ENCODE measurements around the gene RNF114. TPM values are rescaled to one million over a fixed set of nuclear protein-coding genes. Genes with fewer than 3 reads are reported as not detected.
A peak's percentile ranks its signal among the peaks of the same experiment; 100 is the strongest.

RNF114 gene
- total RNA-seq (2022) (72.3 and 93.9 TPM in 2 replicates), Bru-seq, nascent RNA (percentile 93 among the genes with signal in this experiment), BruChase-seq, experiment 1, labeled RNA remaining after a 6-hour chase (percentile 86 among the genes with signal in this experiment), BruChase-seq, experiment 2, labeled RNA remaining after a 2-hour chase (percentile 95 among the genes with signal in this experiment)
- long read RNA-seq, transcript RNF114-201 (6 exons, 2,503 nt), result major isoform, 134 of 148 reads
- long read RNA-seq, partial matches to known transcripts, result 1 of 148 reads
- long read RNA-seq, other reads (novel, unspliced or antisense), result 8 of 148 reads

DNA sequence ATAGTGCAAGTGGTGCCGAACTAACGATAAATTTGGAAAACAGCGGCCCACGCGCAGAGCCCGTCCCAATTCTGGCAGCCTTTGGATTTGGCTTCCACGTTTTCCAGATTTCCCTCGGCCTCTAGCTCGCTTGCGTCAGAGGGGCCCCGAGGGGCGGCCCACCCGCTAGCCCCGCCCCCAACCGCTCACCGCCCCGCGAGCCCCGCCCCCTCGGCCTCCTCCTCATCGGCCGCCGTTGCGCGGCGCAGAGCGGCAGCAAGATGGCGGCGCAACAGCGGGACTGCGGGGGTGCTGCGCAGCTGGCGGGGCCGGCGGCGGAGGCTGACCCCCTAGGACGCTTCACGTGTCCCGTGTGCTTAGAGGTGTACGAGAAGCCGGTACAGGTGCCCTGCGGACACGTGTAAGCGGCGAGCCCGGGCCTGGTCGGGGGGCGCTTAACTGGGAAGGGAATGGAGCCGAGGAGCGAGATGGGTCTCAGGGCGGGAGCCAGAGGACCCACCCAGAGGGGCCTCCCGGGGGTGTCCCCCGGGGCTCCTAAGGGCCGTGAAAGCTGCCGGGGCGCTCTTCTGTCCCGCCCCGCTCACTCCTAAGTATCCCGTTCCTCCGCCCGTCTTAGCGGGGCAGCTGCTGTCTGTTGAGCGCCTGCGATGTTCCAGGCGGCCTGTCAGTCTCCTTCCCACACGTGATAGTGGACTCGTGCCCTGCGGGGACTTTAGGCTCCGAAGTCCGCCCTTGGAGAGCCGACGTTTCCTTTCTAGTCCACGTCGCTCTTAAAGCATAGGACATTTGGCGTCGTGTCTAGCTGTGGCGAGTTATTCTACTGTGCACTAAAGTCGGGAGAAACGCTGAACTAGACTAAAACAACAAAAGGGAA is at the start of gene RNF114:
TSS of gene RNF114 (plus strand) at position 245 of the 874 bp plus-strand sequence. CDS start at position 261, 16 bp downstream.
- CTCF ChIA-PET, result interaction anchor here (0.6 to 1.4 kb wide), 5 partner anchors 20 to 135 kb away, joined by 4 to 12 read pairs (median 5); partner anchors contain the start of gene SPATA2
- no peaks in the 10 kb centered on the region for H3K9me3 Mint-ChIP-seq (ENCODE audit: low read depth, unreplicated experiment)
- peaks cover 31% of the 10 kb centered on the region for H3K4me1 Mint-ChIP-seq (ENCODE audit: low read depth, unreplicated experiment)
- peak; percentile 96 for DNase-seq
- BruUV-seq (replicated peaks), result no TSS peak
- H3K27ac Mint-ChIP-seq (ENCODE audit: unreplicated experiment), result peak within 1 kb of the TSS; percentile 65
- peak within 1 kb of the TSS; percentile 96 for H3K4me3 Mint-ChIP-seq (ENCODE audit: low read depth, unreplicated experiment)
- peaks cover 43% of the 10 kb centered on the region for H3K36me3 Mint-ChIP-seq (ENCODE audit: insufficient read depth, unreplicated experiment)
- no peaks in the 10 kb centered on the region for H3K27me3 Mint-ChIP-seq (ENCODE audit: unreplicated experiment)
- TF ChIP-seq, protein P1, sequence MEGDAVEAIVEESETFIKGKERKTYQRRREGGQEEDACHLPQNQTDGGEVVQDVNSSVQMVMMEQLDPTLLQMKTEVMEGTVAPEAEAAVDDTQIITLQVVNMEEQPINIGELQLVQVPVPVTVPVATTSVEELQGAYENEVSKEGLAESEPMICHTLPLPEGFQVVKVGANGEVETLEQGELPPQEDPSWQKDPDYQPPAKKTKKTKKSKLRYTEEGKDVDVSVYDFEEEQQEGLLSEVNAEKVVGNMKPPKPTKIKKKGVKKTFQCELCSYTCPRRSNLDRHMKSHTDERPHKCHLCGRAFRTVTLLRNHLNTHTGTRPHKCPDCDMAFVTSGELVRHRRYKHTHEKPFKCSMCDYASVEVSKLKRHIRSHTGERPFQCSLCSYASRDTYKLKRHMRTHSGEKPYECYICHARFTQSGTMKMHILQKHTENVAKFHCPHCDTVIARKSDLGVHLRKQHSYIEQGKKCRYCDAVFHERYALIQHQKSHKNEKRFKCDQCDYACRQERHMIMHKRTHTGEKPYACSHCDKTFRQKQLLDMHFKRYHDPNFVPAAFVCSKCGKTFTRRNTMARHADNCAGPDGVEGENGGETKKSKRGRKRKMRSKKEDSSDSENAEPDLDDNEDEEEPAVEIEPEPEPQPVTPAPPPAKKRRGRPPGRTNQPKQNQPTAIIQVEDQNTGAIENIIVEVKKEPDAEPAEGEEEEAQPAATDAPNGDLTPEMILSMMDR (IDR thresholded peaks at IDR 0.05; ENCODE audit: unreplicated experiment), result no peak
- intact Hi-C loops (cut with micrococcal nuclease; ENCODE audit: unreplicated experiment), result no loop called here

- intact Hi-C loops (cut with micrococcal nuclease; ENCODE audit: unreplicated experiment), result no loop called here
- no TSS peak for BruUV-seq (replicated peaks)
- H3K27me3 Mint-ChIP-seq (ENCODE audit: unreplicated experiment), result no peaks in the 10 kb centered on the region
- peaks cover 36% of the 10 kb centered on the region for H3K36me3 Mint-ChIP-seq (ENCODE audit: insufficient read depth, unreplicated experiment)
- TF ChIP-seq, protein P1 (IDR thresholded peaks at IDR 0.05; ENCODE audit: unreplicated experiment), result no peak
- peaks cover 34% of the 10 kb centered on the region for H3K4me1 Mint-ChIP-seq (ENCODE audit: low read depth, unreplicated experiment)
- H3K9me3 Mint-ChIP-seq (ENCODE audit: low read depth, unreplicated experiment), result no peaks in the 10 kb centered on the region
- no peak overlapping the region for H3K27ac Mint-ChIP-seq (ENCODE audit: unreplicated experiment)
- H3K4me3 Mint-ChIP-seq (ENCODE audit: low read depth, unreplicated experiment), result no peak overlapping the region
- CTCF ChIA-PET, result interaction anchor here (0.6 to 2.9 kb wide), 5 partner anchors 22 to 344 kb away, joined by 3 to 9 read pairs (median 5); no protein-coding TSS in a partner anchor
- DNase-seq, result no peak
Measured at GRCh38 chr20:49886571-49887213, 49.5 kb upstream of the RNF114 start.

- Mint-ChIP-seq H3K27me3 (ENCODE audit: unreplicated experiment) (no peaks in the 10 kb centered on the region), H3K4me1 (ENCODE audit: low read depth, unreplicated experiment) (peaks cover 34% of the 10 kb centered on the region), H3K4me3 (ENCODE audit: low read depth, unreplicated experiment) (no peak overlapping the region), H3K27ac (ENCODE audit: unreplicated experiment) (no peak overlapping the region), H3K9me3 (ENCODE audit: low read depth, unreplicated experiment) (no peaks in the 10 kb centered on the region), H3K36me3 (ENCODE audit: insufficient read depth, unreplicated experiment) (peaks cover 36% of the 10 kb centered on the region)
- no peak for DNase-seq
- no TSS peak for BruUV-seq (replicated peaks)
- intact Hi-C loops (cut with micrococcal nuclease; ENCODE audit: unreplicated experiment), result loop anchor here (1.0 kb wide), 2 partner anchors 276 to 346 kb away; no protein-coding TSS in a partner anchor
- CTCF ChIA-PET, result interaction anchor here (0.6 to 2.9 kb wide), 9 partner anchors 19 to 346 kb away, joined by 3 to 16 read pairs (median 5); no protein-coding TSS in a partner anchor
- TF ChIP-seq, protein P1 (IDR thresholded peaks at IDR 0.05; ENCODE audit: unreplicated experiment), result peak; percentile 6
Measured at GRCh38 chr20:49887251-49888211, 48.7 kb upstream of the RNF114 start.

Measured in Calu3 (cell line).